Stimulated activated CD4-positive, alpha-beta T cell treated with anti-CD3 and anti-CD28 coated beads, Interleukin-1b, Interleukin-23, amount 100 ng/mL, for 48 hours (primary cell): ENCODE measurements around the gene SLC39A7.

Experiments used
- DNase-seq: peaks from one replicate; pipeline ENCODE4 v3.0.0-alpha.2; 2020

The SLC39A7 gene

DNA sequence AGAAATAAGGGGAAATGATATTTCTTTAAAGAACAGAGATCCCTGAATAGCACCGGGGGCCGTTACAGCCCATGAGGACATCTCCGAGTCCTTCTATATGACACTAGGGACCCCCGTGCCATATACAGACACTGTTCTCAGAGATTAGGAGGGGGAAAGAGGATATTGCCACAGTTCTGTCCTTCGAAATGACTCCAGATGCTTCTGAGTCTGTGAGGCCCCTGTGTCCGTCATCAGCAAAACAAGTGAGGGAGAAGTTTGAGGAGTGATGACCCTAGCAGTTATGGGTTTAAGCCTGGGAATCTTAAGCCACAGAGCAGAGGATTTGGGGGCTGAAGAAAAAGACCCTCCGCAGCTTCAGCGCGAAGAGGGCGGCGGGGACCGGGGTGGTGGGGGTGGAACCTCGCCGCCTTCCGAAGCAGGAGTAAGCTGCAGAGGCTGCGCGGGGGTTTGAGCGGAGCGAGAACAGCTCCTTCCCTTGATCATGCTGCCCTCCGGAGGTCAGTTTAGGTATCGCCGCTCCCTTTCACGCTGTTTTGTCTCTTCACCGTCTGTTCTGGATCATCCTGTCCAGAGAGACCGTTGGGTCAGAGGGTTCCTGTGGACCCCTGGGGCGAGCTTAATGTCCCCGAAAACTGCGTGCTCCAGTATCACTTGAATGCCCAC, 47.4 kb downstream of the SLC39A7 start:
- peak; percentile 90 for DNase-seq

DNA sequence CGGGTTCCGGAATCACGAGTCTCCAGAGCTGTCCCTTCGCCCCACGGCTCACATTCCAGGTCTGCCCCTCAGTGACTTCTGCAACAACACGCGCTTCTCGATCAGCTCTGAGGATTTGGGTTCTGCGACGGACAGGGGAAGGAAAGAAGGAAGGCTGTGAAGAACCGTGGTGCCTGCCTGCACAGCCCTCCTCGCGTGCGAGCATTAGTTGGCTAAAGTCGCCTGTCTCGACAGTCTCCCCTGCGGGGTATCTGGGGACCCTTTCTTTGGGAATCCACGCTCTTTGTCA, 47.9 kb downstream of the SLC39A7 start:
- no peak for DNase-seq

DNA sequence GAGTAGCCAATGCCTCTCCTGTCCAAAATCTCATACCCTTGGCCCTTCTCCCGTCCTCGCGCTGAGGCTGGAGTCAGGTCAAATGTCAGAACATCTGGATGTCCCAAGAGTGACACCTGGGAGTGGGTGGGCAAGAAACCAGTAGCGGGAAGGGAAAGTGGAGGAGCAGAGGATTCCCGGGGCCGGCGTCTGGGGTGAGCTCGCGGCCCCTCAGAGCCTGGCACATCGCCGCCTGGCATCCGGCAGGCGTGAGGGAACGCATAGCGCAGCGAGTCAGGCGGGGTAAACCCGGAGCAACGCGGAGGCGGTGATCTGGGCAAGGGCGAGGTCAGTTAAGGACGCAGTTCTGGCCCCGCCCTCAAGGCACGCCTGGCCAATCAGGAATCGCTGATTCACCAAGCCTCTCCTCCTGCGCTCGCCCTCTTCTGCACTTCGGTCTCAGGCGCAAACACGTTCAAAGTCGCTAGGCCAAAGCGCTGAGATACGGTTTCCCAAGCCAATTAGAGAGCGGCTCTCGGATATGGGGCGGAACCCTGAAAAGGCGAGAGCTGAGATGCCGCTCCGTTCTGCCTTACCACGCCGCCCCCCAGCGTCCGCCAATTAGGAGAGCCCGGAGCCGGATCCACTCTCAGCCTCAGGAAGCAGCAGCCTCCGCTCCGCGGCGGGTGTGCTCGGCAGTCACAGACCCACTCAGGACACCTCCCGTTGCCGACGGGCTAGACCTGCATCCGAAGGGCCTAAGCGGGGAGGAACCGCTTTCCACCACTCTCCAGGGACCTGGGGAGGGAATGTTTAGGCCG, 48.5 kb downstream of the SLC39A7 start:
- DNase-seq: peak; percentile 97

DNA sequence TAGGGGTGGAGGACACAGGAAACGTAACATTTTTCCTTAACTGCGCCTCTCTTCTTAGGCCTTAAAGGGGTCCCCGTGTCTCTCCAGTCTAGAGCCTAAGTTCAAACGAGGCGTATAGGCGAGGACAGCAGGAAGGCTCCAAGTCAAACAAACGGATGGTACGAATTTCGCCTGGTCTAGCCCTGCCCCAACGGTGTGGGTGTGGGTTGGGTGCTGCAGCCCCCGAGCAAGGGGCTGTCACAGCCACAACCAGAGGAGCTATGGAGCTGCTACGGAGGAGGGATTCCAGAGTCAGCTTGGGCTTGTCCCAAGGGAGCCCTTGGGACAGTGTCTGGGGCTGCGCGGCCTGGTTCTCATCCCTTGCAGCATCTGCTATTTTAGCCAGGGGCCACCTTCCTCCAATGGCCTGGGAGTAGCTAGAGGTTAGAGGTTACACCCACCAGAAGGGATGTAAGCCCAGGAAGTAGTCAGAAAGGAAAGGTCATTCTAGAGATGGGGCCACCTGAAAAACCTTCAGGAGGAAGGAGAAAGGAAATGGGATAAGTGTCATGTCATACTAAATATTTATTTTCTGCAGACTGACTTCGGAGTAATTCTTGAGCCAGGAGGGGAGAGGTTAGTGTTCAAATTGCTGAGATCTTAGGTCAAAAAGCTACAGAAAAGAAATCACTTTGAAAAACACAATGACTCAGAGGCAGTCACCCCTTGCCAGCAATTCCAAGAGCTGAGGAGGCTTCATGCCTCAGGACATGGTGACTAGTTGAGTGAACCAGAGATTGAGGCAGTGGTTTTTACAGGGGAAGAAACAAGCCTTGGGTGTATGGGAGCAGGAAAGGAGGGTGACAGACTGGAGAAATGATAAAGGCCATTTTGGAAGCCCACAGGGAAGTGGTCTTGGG, 49.3 kb downstream of the SLC39A7 start:
- DNase-seq: peak; percentile 50

DNA sequence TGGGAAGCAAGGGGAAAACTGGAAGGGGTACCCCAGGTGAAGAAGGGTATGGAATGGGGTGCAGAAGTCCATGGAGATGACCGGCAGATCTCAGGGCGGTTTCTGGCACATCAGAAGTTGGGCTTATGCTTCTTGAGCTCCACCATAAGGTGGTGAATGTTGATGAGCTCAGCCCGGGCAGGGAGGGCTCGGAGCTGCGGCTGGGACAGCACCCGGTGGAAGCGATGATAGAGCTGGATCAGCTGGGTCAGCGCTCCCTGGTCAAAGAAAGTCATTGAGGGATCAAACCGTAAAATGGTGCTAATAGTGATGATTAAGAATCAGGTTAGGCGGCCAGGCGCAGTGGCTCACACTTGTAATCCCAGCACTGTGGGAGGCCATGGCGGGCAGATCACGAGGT, 50.1 kb downstream of the SLC39A7 start:
- DNase-seq: no peak

DNA sequence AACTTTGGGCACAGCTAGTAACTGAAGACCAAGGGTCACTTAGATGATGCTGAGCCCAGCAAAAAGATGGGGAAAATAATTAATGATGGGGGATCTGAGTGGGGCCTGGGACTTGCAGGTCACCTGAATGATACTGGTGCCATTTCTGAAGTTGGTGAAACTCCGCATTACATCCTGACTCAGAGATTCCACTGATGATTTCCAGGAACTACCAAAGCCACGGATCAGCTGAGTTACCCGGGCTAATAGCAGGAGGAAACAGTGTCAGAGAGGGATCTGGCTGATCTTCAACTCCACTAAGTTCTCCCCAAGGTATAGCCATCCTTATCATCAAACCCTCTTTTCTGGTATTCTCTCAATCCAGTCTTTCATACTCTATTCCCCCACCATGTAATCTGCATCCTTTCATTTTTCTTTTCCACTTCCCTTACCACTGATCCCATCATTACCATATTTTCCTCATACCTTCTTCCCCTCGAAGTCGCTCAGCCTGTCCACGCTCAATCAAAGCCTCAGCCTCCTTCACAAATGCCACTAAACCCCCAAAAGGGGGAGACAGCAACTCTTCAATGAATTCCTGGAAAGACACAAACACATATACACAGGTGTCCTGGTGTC, 50.8 kb downstream of the SLC39A7 start:
- no peak for DNase-seq

DNA sequence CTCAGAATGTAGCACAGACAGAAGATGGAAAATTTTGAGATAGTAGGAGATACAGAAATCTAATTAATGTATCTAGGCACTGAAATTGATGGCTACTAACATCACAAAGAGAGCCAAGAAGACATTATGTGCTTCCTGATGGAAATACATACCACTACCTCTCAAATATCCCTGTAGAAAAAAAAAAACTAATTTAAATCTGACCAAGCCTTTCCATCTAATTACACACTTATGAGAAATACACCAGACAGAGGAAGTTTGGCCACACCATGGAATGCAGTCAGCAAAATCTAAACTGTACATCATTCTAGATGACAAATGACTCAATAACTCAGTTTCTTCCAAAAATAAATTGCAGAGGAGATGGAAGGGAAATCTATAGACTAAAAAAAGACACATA, 52.1 kb downstream of the SLC39A7 start:
- DNase-seq: no peak
